ENCODE data around the gene ZNF512.
"Not testable (repeated sequence)": the region's sequence is repeated elsewhere in the genome, so short reads cannot be mapped to it uniquely, and the experiment has no call there.

- TF ChIP-seq CTCF, POLR2A (IDR thresholded peaks at IDR 0.05): not testable (repeated sequence)
These were observed 44.1 kb downstream of the ZNF512 start for GRCh38 chr2:27626921-27627320.
